Upper lobe of left lung (tissue), 4 donors: ENCODE results near the gene GLIS1.

Source experiments
- POLR2AphosphoS5 ChIP-seq, 2 donors: sonication (generic); formaldehyde crosslinking; IDR thresholded peaks; one replicate each; pipeline ENCODE4 v1.5.1; 2017; ENCODE audit warnings: antibody characterized with exemption in 2 of 2
- TF ChIP-seq, protein P1 (sequence below), 6 experiments: fragments of 450-650 bp in 4 of 6; fragments of 200-600 bp in 2 of 6; sonication (generic) in 2 of 6; IDR thresholded peaks; one replicate each; pipeline ENCODE4 v1.5.1; 2016 to 2019; ENCODE audit warnings: antibody characterized with exemption in 6 of 6

DNA sequence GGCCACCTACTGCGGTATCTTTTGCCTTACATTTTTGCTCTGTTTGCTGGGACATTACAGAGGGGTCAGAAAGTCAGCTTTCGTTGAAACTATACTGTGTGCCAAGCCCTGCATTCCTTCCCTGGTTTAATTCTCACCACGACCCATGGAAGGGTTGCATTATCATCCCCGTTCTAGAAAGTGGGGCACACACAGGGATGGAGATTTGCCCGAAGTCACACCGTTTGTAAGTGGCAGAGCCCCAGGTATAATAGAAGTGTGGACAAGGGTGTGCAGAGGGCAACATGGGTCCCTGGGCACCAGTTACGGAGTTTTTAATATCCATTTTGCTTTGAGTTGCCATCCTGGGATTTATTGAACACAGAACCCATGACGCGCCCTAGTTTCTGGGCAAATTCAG lies 268.0 kb downstream of the GLIS1 start:
- TF ChIP-seq POLR2AphosphoS5 (IDR thresholded peaks at IDR 0.05): no peak
- TF ChIP-seq, protein P1, sequence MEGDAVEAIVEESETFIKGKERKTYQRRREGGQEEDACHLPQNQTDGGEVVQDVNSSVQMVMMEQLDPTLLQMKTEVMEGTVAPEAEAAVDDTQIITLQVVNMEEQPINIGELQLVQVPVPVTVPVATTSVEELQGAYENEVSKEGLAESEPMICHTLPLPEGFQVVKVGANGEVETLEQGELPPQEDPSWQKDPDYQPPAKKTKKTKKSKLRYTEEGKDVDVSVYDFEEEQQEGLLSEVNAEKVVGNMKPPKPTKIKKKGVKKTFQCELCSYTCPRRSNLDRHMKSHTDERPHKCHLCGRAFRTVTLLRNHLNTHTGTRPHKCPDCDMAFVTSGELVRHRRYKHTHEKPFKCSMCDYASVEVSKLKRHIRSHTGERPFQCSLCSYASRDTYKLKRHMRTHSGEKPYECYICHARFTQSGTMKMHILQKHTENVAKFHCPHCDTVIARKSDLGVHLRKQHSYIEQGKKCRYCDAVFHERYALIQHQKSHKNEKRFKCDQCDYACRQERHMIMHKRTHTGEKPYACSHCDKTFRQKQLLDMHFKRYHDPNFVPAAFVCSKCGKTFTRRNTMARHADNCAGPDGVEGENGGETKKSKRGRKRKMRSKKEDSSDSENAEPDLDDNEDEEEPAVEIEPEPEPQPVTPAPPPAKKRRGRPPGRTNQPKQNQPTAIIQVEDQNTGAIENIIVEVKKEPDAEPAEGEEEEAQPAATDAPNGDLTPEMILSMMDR (IDR thresholded peaks at IDR 0.05): no peak
